Transverse colon (tissue), 4 donors: ENCODE measurements around the gene AIG1. TPM values are rescaled to one million over a fixed set of nuclear protein-coding genes. Genes with fewer than 3 reads are reported as not detected.
"Not testable (repeated sequence)": the region's sequence is repeated elsewhere in the genome, so short reads cannot be mapped to it uniquely, and the experiment has no call there.

Experiments used
- DNase-seq: peaks from one replicate; pipeline ENCODE4 v3.0.0-alpha.2; 2019
- H3K27ac ChIP-seq, 4 donors: fragments of 200-600 bp; sonication (generic); 2 replicates each; pipeline ENCODE4 v1.5.1; 2016 to 2018; ENCODE audit warnings: inconsistent platforms in 4 of 4
- H3K27me3 ChIP-seq: fragments of 200-600 bp; sonication (generic); 2 replicates; pipeline ENCODE4 v1.5.1; 2017; ENCODE audit warnings: inconsistent platforms
- H3K36me3 ChIP-seq, 4 donors: fragments of 200-600 bp; sonication (generic); 2 replicates each; pipeline ENCODE4 v1.5.1; 2017 to 2019; ENCODE audit warnings: inconsistent platforms in 4 of 4
- H3K4me1 ChIP-seq, 4 donors: fragments of 200-600 bp; sonication (generic); 2 replicates each; pipeline ENCODE4 v1.5.1; 2017 to 2020; ENCODE audit warnings: inconsistent platforms in 4 of 4
- H3K4me3 ChIP-seq, 4 donors: fragments of 200-600 bp; sonication (generic); 1 replicate in 1 of 4; 2 replicates in 3 of 4; pipeline versions ENCODE4 v1.5.1 to v1.6.1; 2017 to 2019; ENCODE audit warnings: inconsistent platforms in 4 of 4
- H3K9me3 ChIP-seq, 2 donors: fragments of 200-600 bp; sonication (generic); 2 replicates each; pipeline ENCODE4 v1.5.1; 2017 to 2019; ENCODE audit warnings: inconsistent platforms in 2 of 2
- EP300 ChIP-seq: sonication (generic); formaldehyde crosslinking; IDR thresholded peaks from one replicate; pipeline ENCODE4 v1.6.1; 2017; ENCODE audit warnings: antibody characterized with exemption, low read depth
- POLR2A ChIP-seq: fragments of 450-650 bp; IDR thresholded peaks from one replicate; pipeline ENCODE4 v1.6.1; 2016; ENCODE audit warnings: antibody characterized with exemption, mild to moderate bottlenecking, moderate library complexity
- POLR2AphosphoS5 ChIP-seq, 3 donors: sonication (generic); formaldehyde crosslinking; IDR thresholded peaks; one replicate each; pipeline ENCODE4 v1.6.1; 2016; ENCODE audit warnings: antibody characterized with exemption in 3 of 3
- WGBS, 2 donors: methylation state at CpG; one replicate each; pipeline ENCODE4 v1.1.5; 2018; ENCODE audit warnings: low coverage in 1 of 2; 5-methylcytosine and 5-hydroxymethylcytosine counted together
- in situ Hi-C, 4 donors: fragments of 200-750 bp; cut with MboI; loops; one replicate each; pipeline versions ENCODE4 v1.15.0 to v1.15.1; 2017; ENCODE audit warnings: low sequenced_read_pairs in 3 of 4, low pct_ligation_motif_present in 1 of 4, low pct_unique_long_range_greater_than_20kb in 1 of 4
- intact Hi-C: fragments of 100-400 bp; cut with DNase I; formaldehyde crosslinking; loops from one replicate; pipeline ENCODE4 v1.15.1; 2023; ENCODE audit warnings: low total_unique reads
- total RNA-seq, 4 donors: library from RNA; depleted of rRNA; stranded (reverse); fragments of >200 nt; gene quantifications; one replicate each; pipeline ENCODE4 v1.1.0, GENCODE V29; 2016
- TF ChIP-seq, protein P1 (sequence below), 5 experiments: fragments of 200-600 bp in 3 of 5; fragments of 450-650 bp in 2 of 5; sonication (generic) in 3 of 5; IDR thresholded peaks; 1 replicate in 2 of 5; 2 replicates in 3 of 5; pipeline ENCODE4 v1.5.1; 2016 to 2017; ENCODE audit warnings: antibody characterized with exemption in 5 of 5, inconsistent platforms in 3 of 5, mild to moderate bottlenecking in 2 of 5, moderate library complexity in 1 of 5

AIG1 gene
- total RNA-seq, 4 donors from 2014 or later: 16.5 to 38.2 (median 21.6) TPM

DNA sequence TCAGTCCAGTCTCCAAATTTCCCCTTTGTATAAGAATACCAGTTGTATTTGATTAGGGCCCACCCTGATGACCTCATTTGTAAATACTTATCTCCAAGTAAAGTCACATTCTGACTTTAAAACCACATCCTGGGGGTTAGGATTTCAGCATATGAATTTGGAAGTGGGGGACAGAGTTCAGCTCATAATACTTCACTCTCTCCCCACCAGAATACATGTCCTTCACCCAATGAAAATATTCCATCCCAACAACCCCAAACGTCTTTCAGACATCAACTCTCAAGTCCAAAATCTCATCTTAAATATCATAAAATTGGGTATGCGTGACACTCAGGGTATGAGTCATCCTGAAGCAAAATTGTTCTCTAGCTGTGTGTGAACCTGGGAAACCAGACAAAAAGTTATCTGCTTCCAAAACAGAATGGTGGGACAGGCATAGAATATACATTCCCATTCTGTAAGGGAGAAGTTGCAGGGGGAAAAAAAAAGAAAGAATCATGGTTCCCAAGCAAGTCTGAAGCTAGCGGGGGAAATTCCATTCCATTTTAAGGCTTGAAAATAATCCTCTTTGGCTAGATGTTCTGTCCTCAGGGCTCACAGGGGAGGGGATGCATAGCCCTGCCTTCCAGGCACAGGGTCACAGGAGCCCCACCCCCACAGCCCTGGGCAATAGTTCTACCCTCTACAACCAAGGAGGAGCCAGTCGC, 275.9 kb downstream of the AIG1 start:
- H3K27ac ChIP-seq: no peak overlapping the region
- in situ Hi-C loops: no loop called here
- no peaks in the 10 kb centered on the region for H3K9me3 ChIP-seq
- 78 to 88% methylated on average over 3 to 4 of the region's 4 CpGs for WGBS, 2 donors
- peaks cover 0 to 3% (median 0%) of the 10 kb centered on the region in 4 donors for H3K36me3 ChIP-seq
- TF ChIP-seq EP300 (no peak), POLR2A (no peak), POLR2AphosphoS5 (IDR thresholded peaks at IDR 0.05) (no peak)
- TF ChIP-seq, protein P1, sequence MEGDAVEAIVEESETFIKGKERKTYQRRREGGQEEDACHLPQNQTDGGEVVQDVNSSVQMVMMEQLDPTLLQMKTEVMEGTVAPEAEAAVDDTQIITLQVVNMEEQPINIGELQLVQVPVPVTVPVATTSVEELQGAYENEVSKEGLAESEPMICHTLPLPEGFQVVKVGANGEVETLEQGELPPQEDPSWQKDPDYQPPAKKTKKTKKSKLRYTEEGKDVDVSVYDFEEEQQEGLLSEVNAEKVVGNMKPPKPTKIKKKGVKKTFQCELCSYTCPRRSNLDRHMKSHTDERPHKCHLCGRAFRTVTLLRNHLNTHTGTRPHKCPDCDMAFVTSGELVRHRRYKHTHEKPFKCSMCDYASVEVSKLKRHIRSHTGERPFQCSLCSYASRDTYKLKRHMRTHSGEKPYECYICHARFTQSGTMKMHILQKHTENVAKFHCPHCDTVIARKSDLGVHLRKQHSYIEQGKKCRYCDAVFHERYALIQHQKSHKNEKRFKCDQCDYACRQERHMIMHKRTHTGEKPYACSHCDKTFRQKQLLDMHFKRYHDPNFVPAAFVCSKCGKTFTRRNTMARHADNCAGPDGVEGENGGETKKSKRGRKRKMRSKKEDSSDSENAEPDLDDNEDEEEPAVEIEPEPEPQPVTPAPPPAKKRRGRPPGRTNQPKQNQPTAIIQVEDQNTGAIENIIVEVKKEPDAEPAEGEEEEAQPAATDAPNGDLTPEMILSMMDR (IDR thresholded peaks at IDR 0.05): no peak
- no peak overlapping the region for H3K4me3 ChIP-seq
- DNase-seq: no peak
- intact Hi-C loops: no loop called here
- H3K27me3 ChIP-seq: no peaks in the 10 kb centered on the region
- no peaks in the 10 kb centered on the region for H3K4me1 ChIP-seq

DNA sequence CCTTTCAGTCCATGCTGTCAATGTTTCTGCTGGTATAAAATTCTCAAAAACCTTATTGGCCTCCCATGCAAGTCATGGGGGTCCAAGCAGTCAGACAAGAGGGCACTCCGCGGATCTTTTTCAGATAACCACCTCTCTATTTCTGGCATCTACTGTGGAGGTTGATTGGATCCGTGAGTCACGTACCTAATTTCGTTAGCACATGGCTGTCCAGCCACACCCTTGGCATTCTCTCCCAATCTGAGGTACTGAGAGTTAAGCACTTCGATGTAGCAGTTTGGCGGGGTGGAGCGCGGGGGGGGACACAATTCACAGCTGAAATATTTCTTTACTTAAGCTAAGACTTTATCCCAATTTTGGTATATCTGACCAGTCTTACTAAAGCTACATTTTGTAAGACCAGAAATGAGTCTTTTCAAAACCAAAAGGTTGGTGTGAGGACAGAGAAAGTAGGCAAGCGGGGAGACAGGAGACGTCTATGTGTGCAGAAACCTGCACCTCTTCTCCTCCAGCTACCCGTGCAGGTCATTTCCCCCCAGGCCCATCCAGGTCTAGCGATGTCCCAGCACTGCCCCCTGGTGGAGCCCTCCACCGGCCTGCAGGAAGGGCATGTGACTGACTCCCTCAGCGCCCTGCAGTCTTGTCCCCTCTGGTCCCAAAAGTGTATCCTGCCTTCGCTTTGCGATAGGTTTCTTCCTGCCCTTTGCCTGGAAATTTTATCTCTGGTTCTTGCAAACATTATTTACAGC, 276.7 kb downstream of the AIG1 start:
- no peaks in the 10 kb centered on the region for H3K27me3 ChIP-seq
- in situ Hi-C loops (no loop called here), intact Hi-C loops (no loop called here)
- H3K4me3 ChIP-seq: no peak overlapping the region
- peaks cover 0 to 3% (median 0%) of the 10 kb centered on the region in 4 donors for H3K36me3 ChIP-seq
- WGBS, 2 donors: 92% methylated on average over 8 to 17 of the region's 17 CpGs
- no peak for TF ChIP-seq POLR2AphosphoS5 (IDR thresholded peaks at IDR 0.05)
- TF ChIP-seq, protein P1 (IDR thresholded peaks at IDR 0.05): peak in 3 of 5 experiments; percentile 18 to 25 (median 23)
- H3K9me3 ChIP-seq: no peaks in the 10 kb centered on the region
- no peak overlapping the region for H3K27ac ChIP-seq
- H3K4me1 ChIP-seq: no peaks in the 10 kb centered on the region
- DNase-seq: peak; percentile 15

DNA sequence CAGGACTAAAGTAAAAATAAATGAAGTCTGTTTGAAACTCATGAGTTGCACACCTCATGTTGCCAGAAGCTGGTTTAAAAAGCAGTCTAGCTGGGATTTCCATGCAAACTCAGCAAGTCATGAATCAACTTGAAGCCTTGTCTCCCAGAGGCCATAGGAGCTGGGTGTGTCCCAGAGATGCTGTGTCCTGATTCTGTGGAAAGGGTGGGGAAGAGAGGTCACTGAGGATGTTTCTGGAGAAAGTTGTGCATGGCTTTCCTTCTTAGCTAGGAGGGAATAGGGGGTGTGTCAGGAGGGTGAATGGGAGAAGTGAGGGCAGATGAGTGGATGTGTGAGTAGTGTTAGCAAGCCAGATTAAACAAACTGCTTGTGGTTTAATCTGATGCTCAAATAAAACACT, 278.5 kb downstream of the AIG1 start:
- TF ChIP-seq EP300 (no peak), POLR2AphosphoS5 (IDR thresholded peaks at IDR 0.05) (no peak), POLR2A (no peak)
- TF ChIP-seq, protein P1 (IDR thresholded peaks at IDR 0.05): no peak
- Histone ChIP-seq H3K27ac (no peak overlapping the region), H3K36me3 (peaks cover 0 to 2% (median 0%) of the 10 kb centered on the region in 4 donors), H3K4me1 (no peaks in the 10 kb centered on the region), H3K4me3 (no peak overlapping the region), H3K9me3 (no peaks in the 10 kb centered on the region), H3K27me3 (no peaks in the 10 kb centered on the region)
- in situ Hi-C loops (no loop called here), intact Hi-C loops (no loop called here)
- DNase-seq: no peak

DNA sequence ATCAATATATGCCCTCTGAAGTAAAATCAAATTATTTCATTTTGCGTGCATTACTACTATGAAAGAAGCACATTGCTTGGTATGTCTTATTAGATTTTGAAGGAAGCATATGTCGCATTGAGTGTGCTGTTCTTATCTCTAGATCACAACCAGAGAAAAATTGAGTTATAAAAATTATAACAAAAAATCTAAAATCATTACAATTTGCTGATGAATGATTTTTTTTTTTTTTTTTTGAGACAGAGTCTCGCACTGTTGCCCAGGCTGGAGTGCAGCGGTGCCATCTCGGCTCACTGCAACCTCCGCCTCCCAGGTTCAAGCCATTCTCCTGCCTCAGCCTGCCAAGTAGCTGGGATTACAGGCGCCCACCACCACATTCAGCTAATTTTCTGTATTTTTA, 284.8 kb downstream of the AIG1 start:
- WGBS, 2 donors: 95 to 100% methylated on average over 6 to 7 of the region's 7 CpGs
- in situ Hi-C loops, H3K4me3 ChIP-seq, H3K36me3 ChIP-seq, intact Hi-C loops, H3K27me3 ChIP-seq, DNase-seq, H3K4me1 ChIP-seq, H3K9me3 ChIP-seq, H3K27ac ChIP-seq: not testable (repeated sequence)
